Osteoblast (primary cell): ENCODE data around the gene SNX8. TPM values are rescaled to one million over a fixed set of nuclear protein-coding genes. Genes with fewer than 3 reads are reported as not detected.
"Not testable (repeated sequence)": the region's sequence is repeated elsewhere in the genome, so short reads cannot be mapped to it uniquely, and the experiment has no call there.

Experiments
- DNase-seq: peaks from one replicate; pipeline ENCODE4 v3.0.0; 2011; ENCODE audit warnings: low spot score, mixed read lengths; ENCODE audit not compliant: insufficient read length; ENCODE audit errors: missing footprints
- H2AFZ ChIP-seq: 2 replicates; pipeline ENCODE4 v1.6.0; 2011; ENCODE audit warnings: mild to moderate bottlenecking, low read length
- H3K27ac ChIP-seq: 2 replicates; pipeline ENCODE4 v1.5.1; 2011; ENCODE audit warnings: mild to moderate bottlenecking, low read depth, low read length, moderate library complexity
- H3K27me3 ChIP-seq: 2 replicates; pipeline ENCODE4 v1.6.0; 2012; ENCODE audit warnings: mild to moderate bottlenecking, control low read depth, inconsistent platforms, low read length, moderate library complexity; ENCODE audit not compliant: insufficient read depth
- H3K36me3 ChIP-seq: 2 replicates; pipeline ENCODE4 v1.5.1; 2011; ENCODE audit warnings: mild to moderate bottlenecking, low read length, control low read depth, moderate library complexity; ENCODE audit not compliant: insufficient read depth
- H3K4me1 ChIP-seq: 2 replicates; pipeline ENCODE4 v1.5.1; 2011; ENCODE audit warnings: mild to moderate bottlenecking, low read length, control low read depth, moderate library complexity; ENCODE audit not compliant: insufficient read depth
- H3K4me2 ChIP-seq: 2 replicates; pipeline ENCODE4 v1.6.0; 2011; ENCODE audit warnings: mild to moderate bottlenecking, low read length; ENCODE audit not compliant: insufficient read depth
- H3K4me3 ChIP-seq: fragments of 200-600 bp; sonication (generic); 3 replicates; pipeline ENCODE4 v1.5.1; 2012; ENCODE audit warnings: mild to moderate bottlenecking, low read length, inconsistent platforms; ENCODE audit not compliant: insufficient read depth
- H3K79me2 ChIP-seq: 2 replicates; pipeline ENCODE4 v1.6.0; 2012; ENCODE audit warnings: mild to moderate bottlenecking, low read length, control low read depth, inconsistent platforms; ENCODE audit not compliant: insufficient read depth
- H3K9me3 ChIP-seq: 2 replicates; pipeline ENCODE4 v1.5.1; 2011; ENCODE audit warnings: low read depth, low read length, control low read depth
- H4K20me1 ChIP-seq: 2 replicates; pipeline ENCODE4 v1.6.0; 2012; ENCODE audit warnings: mild to moderate bottlenecking, low read length, control low read depth; ENCODE audit not compliant: insufficient read depth
- total RNA-seq: library from RNA; depleted of rRNA; stranded (reverse); fragments of >200 nt; gene quantifications from 2 replicates; pipeline ENCODE4 v1.2.3, GENCODE V29; 2012
- TF ChIP-seq, protein P1 (sequence below): IDR thresholded peaks from 2 replicates; pipeline ENCODE4 v1.5.1; 2011; ENCODE audit warnings: mild to moderate bottlenecking, low read depth, low read length, moderate library complexity; ENCODE audit errors: extremely low read depth

Gene SNX8
- total RNA-seq, 1 donor: 16.3 TPM

DNA sequence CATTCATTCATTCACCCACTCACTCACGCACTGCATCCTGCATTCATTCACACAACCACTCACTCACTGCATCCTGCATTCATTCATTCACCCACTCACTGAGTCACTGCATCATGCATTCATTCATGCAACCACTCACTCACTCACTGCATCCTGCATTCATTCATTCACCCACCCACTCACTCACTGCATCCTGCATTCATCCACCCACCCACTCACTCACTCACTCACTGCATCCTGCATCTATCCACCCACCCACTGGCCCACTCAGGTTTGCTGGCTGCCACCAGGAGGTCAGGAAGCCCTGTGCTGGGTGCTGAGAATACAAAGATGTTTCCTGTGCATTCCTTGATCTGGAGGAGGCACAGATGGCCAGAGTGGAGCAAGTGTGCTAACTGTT, 2.3 kb upstream of the SNX8 start:
- Histone ChIP-seq H3K27me3 (no peaks in the 10 kb centered on the region), H3K9me3 (no peaks in the 10 kb centered on the region), H4K20me1 (no peaks in the 10 kb centered on the region), H3K79me2 (peaks cover 24% of the 10 kb centered on the region), H3K4me3 (no peak overlapping the region), H2AFZ (no peak overlapping the region), H3K4me2 (no peak overlapping the region), H3K36me3 (no peaks in the 10 kb centered on the region), H3K27ac (no peak overlapping the region), H3K4me1 (peaks cover 5% of the 10 kb centered on the region)
- no peak for DNase-seq
- TF ChIP-seq, protein P1, sequence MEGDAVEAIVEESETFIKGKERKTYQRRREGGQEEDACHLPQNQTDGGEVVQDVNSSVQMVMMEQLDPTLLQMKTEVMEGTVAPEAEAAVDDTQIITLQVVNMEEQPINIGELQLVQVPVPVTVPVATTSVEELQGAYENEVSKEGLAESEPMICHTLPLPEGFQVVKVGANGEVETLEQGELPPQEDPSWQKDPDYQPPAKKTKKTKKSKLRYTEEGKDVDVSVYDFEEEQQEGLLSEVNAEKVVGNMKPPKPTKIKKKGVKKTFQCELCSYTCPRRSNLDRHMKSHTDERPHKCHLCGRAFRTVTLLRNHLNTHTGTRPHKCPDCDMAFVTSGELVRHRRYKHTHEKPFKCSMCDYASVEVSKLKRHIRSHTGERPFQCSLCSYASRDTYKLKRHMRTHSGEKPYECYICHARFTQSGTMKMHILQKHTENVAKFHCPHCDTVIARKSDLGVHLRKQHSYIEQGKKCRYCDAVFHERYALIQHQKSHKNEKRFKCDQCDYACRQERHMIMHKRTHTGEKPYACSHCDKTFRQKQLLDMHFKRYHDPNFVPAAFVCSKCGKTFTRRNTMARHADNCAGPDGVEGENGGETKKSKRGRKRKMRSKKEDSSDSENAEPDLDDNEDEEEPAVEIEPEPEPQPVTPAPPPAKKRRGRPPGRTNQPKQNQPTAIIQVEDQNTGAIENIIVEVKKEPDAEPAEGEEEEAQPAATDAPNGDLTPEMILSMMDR: no peak

DNA sequence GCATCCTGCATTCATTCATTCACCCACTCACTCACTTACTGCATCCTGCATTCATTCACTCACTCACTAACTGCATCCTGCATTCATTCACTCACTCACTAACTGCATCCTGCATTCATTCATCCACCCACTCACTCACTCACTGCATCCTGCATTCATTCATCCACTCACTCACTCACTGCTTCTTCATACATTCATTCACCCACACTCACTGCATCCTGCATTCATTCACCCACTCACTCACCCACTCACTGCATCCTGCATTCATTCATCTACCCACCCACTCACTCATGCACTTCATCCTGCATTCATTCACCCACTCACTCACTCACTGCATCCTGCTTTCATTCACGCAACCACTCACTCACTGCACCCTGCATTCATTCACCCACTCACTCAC, 1.5 kb upstream of the SNX8 start:
- Histone ChIP-seq H3K4me1 (peaks cover 5% of the 10 kb centered on the region), H3K36me3 (no peaks in the 10 kb centered on the region), H3K79me2 (peaks cover 32% of the 10 kb centered on the region), H3K9me3 (no peaks in the 10 kb centered on the region), H4K20me1 (no peaks in the 10 kb centered on the region), H2AFZ (no peak overlapping the region), H3K27ac (no peak overlapping the region), H3K27me3 (no peaks in the 10 kb centered on the region), H3K4me2 (no peak overlapping the region), H3K4me3 (no peak overlapping the region)
- no peak for DNase-seq
- TF ChIP-seq, protein P1: no peak

DNA sequence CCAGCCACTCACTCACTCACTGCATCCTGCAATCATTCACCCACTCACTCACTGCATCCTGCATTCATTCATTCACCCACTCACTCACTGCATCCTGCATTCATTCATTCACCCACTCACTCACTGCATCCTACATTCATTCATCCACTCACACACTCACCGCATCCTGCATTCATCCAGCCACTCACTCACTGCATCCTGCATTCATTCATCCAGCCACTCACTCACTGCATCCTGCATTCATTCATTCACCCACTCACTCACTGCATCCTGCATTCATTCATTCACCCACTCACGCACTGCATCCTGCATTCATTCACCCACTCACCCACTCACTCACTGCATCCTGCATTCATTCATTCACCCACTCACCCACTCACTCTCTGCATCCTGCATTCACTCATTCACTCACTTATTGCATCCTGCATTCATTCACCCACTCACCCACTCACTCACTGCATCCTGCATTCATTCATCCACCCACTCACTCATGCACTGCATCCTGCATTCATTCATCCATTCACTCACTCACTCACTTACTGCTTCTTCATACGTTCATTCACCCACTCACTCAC, 802 bp upstream of the SNX8 start:
- not testable (repeated sequence) for DNase-seq, H3K36me3 ChIP-seq, H4K20me1 ChIP-seq, H3K27ac ChIP-seq, H3K27me3 ChIP-seq, H3K4me1 ChIP-seq, H3K9me3 ChIP-seq
- peak overlapping the region; percentile 78 for H3K4me3 ChIP-seq
- peak overlapping the region; percentile 60 for H2AFZ ChIP-seq
- peak overlapping the region; percentile 70 for H3K4me2 ChIP-seq
- peaks cover 38% of the 10 kb centered on the region for H3K79me2 ChIP-seq

DNA sequence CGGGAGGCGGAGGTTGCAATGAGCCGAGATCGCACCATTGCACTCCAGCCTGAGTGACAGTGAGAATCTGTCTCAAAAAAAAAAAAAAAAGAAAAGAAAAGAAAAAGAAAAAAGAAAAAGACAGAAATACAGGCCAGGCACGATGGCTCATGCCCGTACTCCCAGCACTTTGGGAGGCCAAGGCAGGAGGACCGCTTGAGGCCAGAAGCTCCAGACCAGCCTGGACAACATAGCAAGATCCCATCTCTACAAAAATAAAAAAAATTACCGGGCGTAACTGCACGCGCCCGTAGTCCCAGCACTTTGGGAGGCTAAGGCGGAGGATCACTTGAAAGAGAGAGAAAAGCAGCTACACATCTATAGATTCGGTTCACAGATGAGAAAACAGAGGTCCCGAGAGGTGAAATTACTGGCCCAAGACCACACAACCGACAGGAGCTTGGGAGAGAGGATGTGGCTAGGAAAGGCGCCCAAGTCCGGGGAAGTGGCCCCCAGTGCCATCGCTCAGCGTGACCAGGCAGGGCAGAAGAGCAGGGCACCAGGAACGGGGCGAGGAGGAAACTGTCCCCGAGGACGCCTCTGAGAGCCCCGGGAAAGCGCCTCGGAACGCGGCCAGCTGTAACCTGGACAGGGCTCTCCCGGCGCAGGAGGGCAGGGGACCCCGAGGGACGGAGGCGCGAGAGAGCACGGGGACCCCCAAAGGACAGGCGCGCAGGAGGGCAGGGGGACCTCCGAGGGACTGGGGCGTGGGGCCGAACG, 612 bp downstream of the SNX8 start:
- DNase-seq: no peak
- H2AFZ ChIP-seq: peak overlapping the region; percentile 78
- H3K4me2 ChIP-seq: peak overlapping the region; percentile 86
- H3K79me2 ChIP-seq: peaks cover 50% of the 10 kb centered on the region
- no peaks in the 10 kb centered on the region for H3K27me3 ChIP-seq
- TF ChIP-seq, protein P1: no peak
- no peaks in the 10 kb centered on the region for H3K9me3 ChIP-seq
- no peaks in the 10 kb centered on the region for H4K20me1 ChIP-seq
- H3K4me3 ChIP-seq: peak overlapping the region; percentile 78
- peak overlapping the region; percentile 50 for H3K27ac ChIP-seq
- peaks cover 14% of the 10 kb centered on the region for H3K4me1 ChIP-seq
- H3K36me3 ChIP-seq: no peaks in the 10 kb centered on the region
